ENCODE measurements around the gene SPDYE4.

SPDYE4 gene

DNA sequence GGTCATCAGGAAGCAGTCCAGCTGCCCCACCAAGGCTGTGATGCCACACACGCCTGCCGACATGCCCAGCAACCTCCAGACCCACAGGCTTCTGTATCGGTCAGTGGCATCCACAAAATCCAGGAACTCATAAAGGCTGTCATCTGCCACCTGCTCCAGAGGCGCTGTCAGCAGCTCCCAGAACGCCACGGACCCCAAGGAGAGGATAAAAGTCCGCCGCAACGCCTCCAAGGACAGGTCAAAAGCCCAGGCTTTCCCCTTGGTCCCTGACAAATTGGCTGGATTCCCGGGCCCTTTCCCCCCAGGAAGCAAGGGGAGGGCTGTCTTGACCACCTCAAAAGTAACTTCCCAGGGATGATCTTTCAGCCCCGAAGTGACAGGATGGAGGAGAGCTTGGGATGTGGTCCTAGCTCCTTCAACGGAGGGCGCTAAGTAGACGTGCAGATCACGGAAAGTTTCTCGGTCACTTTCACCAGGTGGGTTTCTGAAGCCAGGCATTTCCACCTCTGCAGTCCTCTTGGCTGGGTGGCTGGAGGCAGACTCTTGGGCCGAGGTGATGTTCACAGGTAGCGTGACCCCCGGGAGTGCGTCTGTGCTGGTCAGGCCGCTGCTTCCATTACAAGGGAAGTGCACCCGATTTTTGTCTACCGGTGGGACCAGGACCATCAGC lies 40.0 kb upstream of the SPDYE4 start:
- no peak overlapping the region for H3K4me2 ChIP-seq (ENCODE audit: low read length)
- H3K4me1 ChIP-seq (ENCODE audit: control insufficient read depth, insufficient read depth, low read length), result no peaks in the 10 kb centered on the region
- no peaks in the 10 kb centered on the region for H3K9me3 ChIP-seq (replicated peaks; ENCODE audit: low read length)
- H3K4me3 ChIP-seq (ENCODE audit: low read length), result no peak overlapping the region
- peaks cover 7% of the 10 kb centered on the region for H3K27me3 ChIP-seq (ENCODE audit: control insufficient read depth, insufficient read depth, low read length)
- no peak overlapping the region for H3K9ac ChIP-seq (ENCODE audit: low read depth, low read length)
- no peaks in the 10 kb centered on the region for H3K36me3 ChIP-seq (ENCODE audit: insufficient read depth, low read length)

DNA sequence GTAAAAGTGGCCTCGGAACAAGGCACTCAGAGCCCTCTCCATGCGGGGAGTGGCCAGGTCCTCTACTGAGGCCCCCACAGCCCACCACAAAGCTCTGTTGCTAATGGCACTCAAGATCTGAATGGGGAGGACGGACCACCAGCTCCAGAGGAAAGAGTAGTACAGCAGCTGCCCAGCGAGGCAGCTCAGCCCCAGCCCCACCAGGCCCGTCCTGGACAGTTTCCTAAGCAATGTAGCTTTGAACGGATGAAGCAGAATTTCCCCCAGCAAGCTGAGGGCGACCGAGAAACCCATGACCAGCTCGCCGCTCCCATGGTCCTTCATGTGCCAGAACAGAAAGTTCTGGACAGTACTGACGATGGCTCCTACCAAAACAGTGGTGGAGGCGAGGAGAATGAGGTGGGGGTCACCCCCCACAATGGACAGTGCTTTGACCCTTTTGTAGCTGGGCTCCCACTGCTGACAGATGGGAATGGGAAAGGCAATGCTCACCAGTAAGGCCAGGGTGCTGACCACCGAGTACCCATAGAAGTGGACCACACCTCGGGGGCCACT lies 39.4 kb upstream of the SPDYE4 start:
- Histone ChIP-seq H3K36me3 (ENCODE audit: insufficient read depth, low read length) (no peaks in the 10 kb centered on the region), H3K9me3 (replicated peaks; ENCODE audit: low read length) (no peaks in the 10 kb centered on the region), H3K4me1 (ENCODE audit: control insufficient read depth, insufficient read depth, low read length) (no peaks in the 10 kb centered on the region), H3K27me3 (ENCODE audit: control insufficient read depth, insufficient read depth, low read length) (peaks cover 7% of the 10 kb centered on the region), H3K4me3 (ENCODE audit: low read length) (no peak overlapping the region), H3K4me2 (ENCODE audit: low read length) (no peak overlapping the region), H3K9ac (ENCODE audit: low read depth, low read length) (no peak overlapping the region)

DNA sequence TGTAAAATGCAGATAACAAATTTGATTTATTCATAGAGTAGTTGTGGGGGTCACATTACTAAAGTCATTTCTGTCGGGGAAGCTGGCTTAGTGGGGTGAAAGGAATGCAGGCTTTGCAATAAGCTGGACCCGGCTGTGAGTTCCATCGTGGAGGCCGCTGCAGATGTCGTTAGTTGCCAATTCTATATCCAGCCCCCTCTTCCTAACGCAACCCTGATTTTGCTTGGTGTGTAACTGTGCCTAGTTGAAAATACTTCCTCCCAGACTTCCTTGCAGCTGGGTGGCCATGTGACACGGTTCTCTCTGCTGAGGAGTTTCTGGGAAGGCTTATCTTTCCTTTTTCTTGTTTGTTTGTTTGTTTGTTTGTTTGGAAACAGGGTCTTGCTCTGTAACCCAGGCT lies 36.3 kb upstream of the SPDYE4 start:
- no peaks in the 10 kb centered on the region for H3K36me3 ChIP-seq (ENCODE audit: insufficient read depth, low read length)
- no peak overlapping the region for H3K4me3 ChIP-seq (ENCODE audit: low read length)
- no peak overlapping the region for H3K4me2 ChIP-seq (ENCODE audit: low read length)
- no peaks in the 10 kb centered on the region for H3K4me1 ChIP-seq (ENCODE audit: control insufficient read depth, insufficient read depth, low read length)
- H3K9me3 ChIP-seq (replicated peaks; ENCODE audit: low read length), result peaks cover 4% of the 10 kb centered on the region
- no peak overlapping the region for H3K9ac ChIP-seq (ENCODE audit: low read depth, low read length)
- peaks cover 4% of the 10 kb centered on the region for H3K27me3 ChIP-seq (ENCODE audit: control insufficient read depth, insufficient read depth, low read length)

DNA sequence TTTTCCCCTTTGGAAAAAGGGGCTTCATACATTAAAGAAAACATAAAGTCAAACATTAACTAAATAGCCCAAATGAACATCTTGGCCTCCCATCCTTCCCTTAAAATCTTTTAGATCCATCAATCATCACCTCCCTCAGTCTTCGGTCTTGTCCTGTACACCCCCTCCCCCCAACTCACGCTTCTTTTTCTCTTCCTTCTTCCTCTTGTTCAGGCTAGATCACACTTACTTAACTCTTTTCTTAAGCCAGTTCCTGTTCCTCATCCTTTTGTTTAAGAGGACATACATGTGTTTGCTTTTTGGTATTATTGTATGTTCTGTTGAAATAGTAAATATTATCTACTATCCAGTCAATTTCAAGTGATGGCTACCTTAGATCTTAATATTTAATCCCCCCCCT lies 35.3 kb upstream of the SPDYE4 start:
- no peak overlapping the region for H3K4me3 ChIP-seq (ENCODE audit: low read length)
- no peak overlapping the region for H3K9ac ChIP-seq (ENCODE audit: low read depth, low read length)
- H3K36me3 ChIP-seq (ENCODE audit: insufficient read depth, low read length), result no peaks in the 10 kb centered on the region
- H3K4me2 ChIP-seq (ENCODE audit: low read length), result no peak overlapping the region
- peaks cover 4% of the 10 kb centered on the region for H3K27me3 ChIP-seq (ENCODE audit: control insufficient read depth, insufficient read depth, low read length)
- H3K9me3 ChIP-seq (replicated peaks; ENCODE audit: low read length), result peaks cover 4% of the 10 kb centered on the region
- H3K4me1 ChIP-seq (ENCODE audit: control insufficient read depth, insufficient read depth, low read length), result no peaks in the 10 kb centered on the region

DNA sequence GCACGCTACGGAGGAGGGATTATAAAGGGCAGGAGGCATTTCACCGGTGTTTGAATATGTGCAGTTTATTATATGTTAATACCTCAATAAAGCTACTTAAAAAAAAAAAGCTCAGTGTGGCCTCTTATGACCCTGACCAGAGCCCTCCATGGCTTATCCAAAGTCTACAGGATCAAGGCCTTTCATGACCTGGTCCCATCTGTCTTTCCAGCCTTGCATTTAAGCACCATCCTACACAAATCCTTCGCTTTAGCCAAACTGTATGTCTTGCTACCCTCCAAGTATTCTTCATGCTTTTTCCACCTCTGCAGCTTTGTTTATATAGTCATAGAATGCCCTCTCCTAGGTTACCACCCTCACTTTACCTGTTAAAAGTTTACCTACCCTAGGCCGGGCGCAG lies 34.3 kb upstream of the SPDYE4 start:
- Histone ChIP-seq H3K4me3 (ENCODE audit: low read length) (no peak overlapping the region), H3K4me2 (ENCODE audit: low read length) (no peak overlapping the region), H3K4me1 (ENCODE audit: control insufficient read depth, insufficient read depth, low read length) (no peaks in the 10 kb centered on the region), H3K9ac (ENCODE audit: low read depth, low read length) (no peak overlapping the region), H3K27me3 (ENCODE audit: control insufficient read depth, insufficient read depth, low read length) (no peaks in the 10 kb centered on the region), H3K9me3 (replicated peaks; ENCODE audit: low read length) (peaks cover 4% of the 10 kb centered on the region), H3K36me3 (ENCODE audit: insufficient read depth, low read length) (no peaks in the 10 kb centered on the region)

DNA sequence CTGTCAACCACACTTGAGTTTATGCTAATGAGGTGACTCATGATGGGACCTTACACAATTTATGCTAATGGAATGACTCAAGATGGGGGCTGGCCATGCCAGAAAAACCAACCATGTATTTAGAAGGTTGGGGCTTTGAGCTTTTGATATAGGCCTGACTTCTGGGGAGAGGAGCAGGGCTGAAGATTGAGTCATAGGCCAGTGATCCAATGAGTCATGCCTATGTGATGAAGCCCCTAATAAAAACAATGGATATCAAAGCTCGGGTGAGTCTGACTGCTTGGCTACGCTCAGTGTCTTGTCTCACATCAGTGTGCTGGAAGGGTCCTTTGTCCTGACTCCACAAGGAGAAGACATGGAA lies 33.5 kb upstream of the SPDYE4 start:
- H3K27me3 ChIP-seq (ENCODE audit: control insufficient read depth, insufficient read depth, low read length), result no peaks in the 10 kb centered on the region
- H3K9me3 ChIP-seq (replicated peaks; ENCODE audit: low read length), result peaks cover 4% of the 10 kb centered on the region
- H3K4me2 ChIP-seq (ENCODE audit: low read length), result no peak overlapping the region
- no peaks in the 10 kb centered on the region for H3K36me3 ChIP-seq (ENCODE audit: insufficient read depth, low read length)
- H3K4me1 ChIP-seq (ENCODE audit: control insufficient read depth, insufficient read depth, low read length), result no peaks in the 10 kb centered on the region
- H3K9ac ChIP-seq (ENCODE audit: low read depth, low read length), result no peak overlapping the region
- no peak overlapping the region for H3K4me3 ChIP-seq (ENCODE audit: low read length)

DNA sequence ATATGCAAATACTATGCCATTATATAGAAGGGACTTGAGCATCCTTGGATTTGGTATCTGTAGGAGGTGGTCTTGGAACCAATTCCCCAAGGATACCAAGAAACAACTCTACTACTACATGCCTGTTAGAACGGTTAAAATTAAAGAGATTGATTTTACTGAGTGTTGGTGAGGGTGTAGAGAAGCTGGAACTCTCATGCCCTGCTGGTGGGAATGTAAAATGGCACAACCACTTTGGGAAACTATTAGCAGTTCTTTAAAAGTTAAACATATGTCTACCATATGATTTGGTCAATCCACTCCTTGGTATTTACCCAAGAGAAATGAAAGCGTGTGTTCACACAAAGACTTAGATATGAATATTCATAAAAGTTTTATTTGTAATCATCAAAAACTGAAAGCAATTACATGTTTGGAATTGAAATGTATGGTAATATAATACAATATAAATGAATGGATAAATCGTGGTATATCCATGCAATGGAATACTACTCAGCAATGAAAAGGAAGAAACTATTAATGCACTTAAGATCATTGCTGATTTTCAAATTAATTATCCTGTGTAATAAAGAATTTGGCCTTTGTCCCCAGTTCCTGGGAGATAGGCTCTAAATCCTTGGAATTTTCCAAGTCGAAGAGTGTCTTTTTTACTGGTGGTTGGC lies 33.0 kb upstream of the SPDYE4 start:
- no peak overlapping the region for H3K4me3 ChIP-seq (ENCODE audit: low read length)
- no peak overlapping the region for H3K4me2 ChIP-seq (ENCODE audit: low read length)
- no peaks in the 10 kb centered on the region for H3K36me3 ChIP-seq (ENCODE audit: insufficient read depth, low read length)
- H3K27me3 ChIP-seq (ENCODE audit: control insufficient read depth, insufficient read depth, low read length), result no peaks in the 10 kb centered on the region
- no peaks in the 10 kb centered on the region for H3K4me1 ChIP-seq (ENCODE audit: control insufficient read depth, insufficient read depth, low read length)
- H3K9ac ChIP-seq (ENCODE audit: low read depth, low read length), result no peak overlapping the region
- peaks cover 4% of the 10 kb centered on the region for H3K9me3 ChIP-seq (replicated peaks; ENCODE audit: low read length)

DNA sequence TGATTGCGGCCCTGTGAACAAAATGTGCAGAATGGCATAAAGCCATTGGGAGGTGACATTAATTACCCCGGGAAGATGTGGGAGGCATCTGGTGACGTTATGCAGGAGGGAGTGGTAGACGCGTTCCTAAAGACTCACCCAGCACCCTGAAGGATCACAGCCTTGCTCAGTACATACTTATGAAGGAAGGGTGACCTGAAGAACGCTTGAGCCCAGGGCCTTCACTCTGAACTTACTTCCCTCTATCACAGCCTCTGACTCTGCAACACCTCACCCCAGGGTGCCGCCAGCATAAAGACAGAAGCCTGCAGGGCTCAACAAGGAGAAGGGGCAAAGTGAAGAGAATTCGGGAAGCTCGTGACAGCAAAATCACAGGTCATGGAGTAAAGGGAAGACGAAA lies 31.4 kb upstream of the SPDYE4 start:
- no peak overlapping the region for H3K9ac ChIP-seq (ENCODE audit: low read depth, low read length)
- no peaks in the 10 kb centered on the region for H3K36me3 ChIP-seq (ENCODE audit: insufficient read depth, low read length)
- H3K9me3 ChIP-seq (replicated peaks; ENCODE audit: low read length), result peaks cover 4% of the 10 kb centered on the region
- H3K4me1 ChIP-seq (ENCODE audit: control insufficient read depth, insufficient read depth, low read length), result no peaks in the 10 kb centered on the region
- H3K27me3 ChIP-seq (ENCODE audit: control insufficient read depth, insufficient read depth, low read length), result no peaks in the 10 kb centered on the region
- H3K4me2 ChIP-seq (ENCODE audit: low read length), result no peak overlapping the region
- no peak overlapping the region for H3K4me3 ChIP-seq (ENCODE audit: low read length)

DNA sequence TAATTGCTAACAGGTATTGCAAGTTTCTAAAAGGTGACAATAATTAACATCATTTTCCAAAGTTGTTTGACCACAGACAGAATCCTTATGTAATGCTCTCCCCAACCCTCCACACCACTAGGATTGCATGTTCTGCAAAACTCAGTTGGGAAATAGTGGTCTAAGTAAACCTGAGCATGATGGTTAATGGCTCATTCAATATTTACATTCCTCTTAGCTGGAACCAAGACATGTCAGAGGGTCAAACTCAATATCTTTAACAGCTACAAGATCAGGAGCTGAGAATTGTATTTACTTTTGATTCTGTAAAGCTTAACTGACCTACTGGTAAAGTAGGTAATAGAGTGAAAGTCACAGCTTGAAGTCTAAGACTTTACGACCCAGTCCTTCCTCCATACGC lies 30.7 kb upstream of the SPDYE4 start:
- Histone ChIP-seq H3K4me1 (ENCODE audit: control insufficient read depth, insufficient read depth, low read length) (no peaks in the 10 kb centered on the region), H3K27me3 (ENCODE audit: control insufficient read depth, insufficient read depth, low read length) (no peaks in the 10 kb centered on the region), H3K9me3 (replicated peaks; ENCODE audit: low read length) (peaks cover 4% of the 10 kb centered on the region), H3K36me3 (ENCODE audit: insufficient read depth, low read length) (no peaks in the 10 kb centered on the region), H3K9ac (ENCODE audit: low read depth, low read length) (no peak overlapping the region), H3K4me3 (ENCODE audit: low read length) (no peak overlapping the region), H3K4me2 (ENCODE audit: low read length) (no peak overlapping the region)

DNA sequence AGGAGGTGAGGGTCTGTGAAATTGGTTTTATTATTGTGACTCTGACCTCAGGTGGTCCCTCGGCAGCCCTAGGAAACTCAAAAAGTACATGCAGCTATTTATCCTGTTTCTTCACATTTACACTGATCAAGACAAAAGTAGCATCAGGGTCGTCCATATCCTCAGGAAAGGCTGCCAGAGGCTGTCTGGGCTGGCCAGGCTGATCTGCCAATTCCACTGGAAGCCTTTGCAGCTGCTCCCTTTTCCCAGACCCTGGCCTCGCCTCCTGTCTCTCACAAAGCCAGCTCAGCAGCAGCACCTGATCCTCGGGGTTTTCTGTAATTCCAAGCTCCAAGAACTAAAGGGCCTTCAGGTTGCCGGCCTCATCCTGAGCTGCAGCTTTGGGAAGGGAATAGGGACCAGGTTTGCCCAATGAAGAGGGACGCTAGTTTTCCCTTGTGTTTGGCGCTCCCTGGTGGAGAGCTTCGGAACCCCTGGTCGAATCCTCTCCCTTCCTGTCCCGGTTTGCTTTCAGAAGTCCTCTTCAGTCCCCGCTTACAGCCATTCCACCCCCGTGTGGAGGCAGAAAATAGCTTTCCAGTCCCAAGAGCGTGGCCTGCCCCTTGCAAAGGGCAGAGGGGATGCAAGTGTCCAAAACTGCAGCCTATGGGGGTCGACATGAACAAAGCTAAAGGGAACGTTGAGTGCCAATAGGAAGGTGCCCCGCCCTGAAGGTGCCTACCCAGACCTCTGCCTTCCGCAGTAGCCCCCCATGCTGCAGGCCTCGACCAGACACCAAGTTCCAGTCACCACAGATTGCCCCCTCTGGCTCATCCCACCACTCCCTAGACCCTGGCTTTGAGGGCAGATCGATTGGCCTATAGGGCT lies 27.4 kb upstream of the SPDYE4 start:
- H3K27me3 ChIP-seq (ENCODE audit: control insufficient read depth, insufficient read depth, low read length), result peaks cover 3% of the 10 kb centered on the region
- H3K4me1 ChIP-seq (ENCODE audit: control insufficient read depth, insufficient read depth, low read length), result no peaks in the 10 kb centered on the region
- H3K9ac ChIP-seq (ENCODE audit: low read depth, low read length), result no peak overlapping the region
- H3K4me2 ChIP-seq (ENCODE audit: low read length), result no peak overlapping the region
- no peaks in the 10 kb centered on the region for H3K9me3 ChIP-seq (replicated peaks; ENCODE audit: low read length)
- H3K4me3 ChIP-seq (ENCODE audit: low read length), result no peak overlapping the region
- H3K36me3 ChIP-seq (ENCODE audit: insufficient read depth, low read length), result no peaks in the 10 kb centered on the region

DNA sequence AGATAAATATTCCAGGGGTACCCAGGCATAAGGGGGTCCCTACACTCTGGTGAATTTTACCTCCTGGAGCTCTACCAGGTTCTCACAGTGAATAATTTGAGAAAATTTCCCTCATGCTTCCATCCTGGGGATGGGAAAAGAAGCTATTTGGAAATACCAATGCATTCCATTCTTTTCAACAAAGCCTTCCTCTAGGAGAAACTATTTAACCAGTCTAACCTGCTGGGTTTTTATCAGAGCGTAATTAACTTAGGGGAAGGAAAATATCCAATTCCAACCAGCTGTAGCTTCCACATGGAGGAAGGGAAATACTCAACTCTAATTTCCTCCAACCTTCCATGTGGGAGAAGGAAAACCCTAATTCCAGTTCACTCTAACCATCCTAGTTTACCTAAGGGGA lies 23.8 kb upstream of the SPDYE4 start:
- H3K4me2 ChIP-seq (ENCODE audit: low read length), result no peak overlapping the region
- H3K9ac ChIP-seq (ENCODE audit: low read depth, low read length), result no peak overlapping the region
- no peak overlapping the region for H3K4me3 ChIP-seq (ENCODE audit: low read length)
- H3K27me3 ChIP-seq (ENCODE audit: control insufficient read depth, insufficient read depth, low read length), result peaks cover 9% of the 10 kb centered on the region
- H3K4me1 ChIP-seq (ENCODE audit: control insufficient read depth, insufficient read depth, low read length), result no peaks in the 10 kb centered on the region
- no peaks in the 10 kb centered on the region for H3K9me3 ChIP-seq (replicated peaks; ENCODE audit: low read length)
- H3K36me3 ChIP-seq (ENCODE audit: insufficient read depth, low read length), result no peaks in the 10 kb centered on the region

All from skeletal muscle satellite cell (primary cell).